Spleen (tissue), 11 donors: ENCODE data around the gene ECEL1. TPM values are rescaled to one million over a fixed set of nuclear protein-coding genes. Genes with fewer than 3 reads are reported as not detected.

Experiments
- DNase-seq: peaks from one replicate; pipeline ENCODE4 v3.0.0-alpha.2; 2020
- H3K27ac ChIP-seq, 8 donors: fragments of 200-600 bp; sonication (generic) in 7 of 8; 1 replicate in 4 of 8; 2 replicates in 4 of 8; pipeline versions ENCODE4 v1.5.0 to v1.8.0; 2016 to 2021; ENCODE audit warnings: inconsistent platforms in 4 of 8, mild to moderate bottlenecking in 4 of 8, moderate library complexity in 1 of 8
- H3K27me3 ChIP-seq, 7 donors: fragments of 200-600 bp; sonication (generic) in 6 of 7; replicated peaks in 1 of 7; 1 replicate in 4 of 7; 2 replicates in 3 of 7; pipeline versions ENCODE4 v1.5.0 to v1.8.0; 2016 to 2021; ENCODE audit warnings: inconsistent platforms in 3 of 7, mild to moderate bottlenecking in 1 of 7
- H3K36me3 ChIP-seq, 6 donors: fragments of 200-600 bp; sonication (generic) in 5 of 6; 1 replicate in 4 of 6; 2 replicates in 2 of 6; pipeline versions ENCODE4 v1.5.0 to v1.8.0; 2016 to 2021; ENCODE audit warnings: inconsistent platforms in 2 of 6
- H3K4me1 ChIP-seq, 6 donors: fragments of 200-600 bp; sonication (generic) in 5 of 6; 1 replicate in 3 of 6; 2 replicates in 3 of 6; pipeline versions ENCODE4 v1.5.0 to v1.8.0; 2016 to 2021; ENCODE audit warnings: inconsistent platforms in 3 of 6
- H3K4me3 ChIP-seq, 8 donors: fragments of 200-600 bp; sonication (generic) in 7 of 8; 1 replicate in 4 of 8; 2 replicates in 4 of 8; pipeline versions ENCODE4 v1.5.0 to v1.8.0; 2016 to 2021; ENCODE audit warnings: inconsistent platforms in 4 of 8, mild to moderate bottlenecking in 4 of 8, moderate library complexity in 2 of 8
- H3K9me3 ChIP-seq, 8 donors: fragments of 200-600 bp; sonication (generic) in 7 of 8; 1 replicate in 4 of 8; 2 replicates in 4 of 8; pipeline versions ENCODE4 v1.5.0 to v1.8.0; 2016 to 2021; ENCODE audit warnings: inconsistent platforms in 4 of 8
- CTCF ChIP-seq, 11 experiments: fragments of 200-600 bp in 7 of 11; fragments of 450-650 bp in 4 of 11; sonication (generic) in 4 of 11; IDR thresholded peaks in 8 of 11; conservative IDR thresholded peaks in 3 of 11; 1 replicate in 7 of 11; 2 replicates in 4 of 11; pipeline versions ENCODE4 v1.4.0 to v1.8.0; 2016 to 2021; ENCODE audit warnings: antibody characterized with exemption in 11 of 11, inconsistent platforms in 4 of 11, mild to moderate bottlenecking in 1 of 11
- POLR2A ChIP-seq, 3 donors: fragments of 450-650 bp; IDR thresholded peaks; one replicate each; pipeline ENCODE4 v1.5.1; 2017; ENCODE audit warnings: antibody characterized with exemption in 3 of 3, mild to moderate bottlenecking in 1 of 3
- POLR2AphosphoS5 ChIP-seq, 3 donors: sonication (generic); formaldehyde crosslinking; IDR thresholded peaks; one replicate each; pipeline ENCODE4 v1.5.1; 2017; ENCODE audit warnings: antibody characterized with exemption in 3 of 3
- WGBS, 5 donors: extraction: QIAGEN DNeasy Blood & Tissue Kit in 3 of 5; methylation state at CpG; one replicate each; pipeline versions ENCODE4 v1.1.5 to v1.1.7; 2013 to 2018; 5-methylcytosine and 5-hydroxymethylcytosine counted together
- intact Hi-C: fragments of 100-400 bp; cut with DNase I; formaldehyde crosslinking; loops from one replicate; pipeline ENCODE4 v1.15.0; 2023; ENCODE audit warnings: low total_unique reads
- polyA plus RNA-seq, 3 donors: library from polyadenylated mRNA; stranded (reverse); fragments of 200-250 nt; gene quantifications; one replicate each; pipeline ENCODE4 v1.2.1, GENCODE V29; 2013
- total RNA-seq, 7 donors: library from RNA; depleted of rRNA in 3 of 7; stranded (reverse); fragments of >200 nt in 3 of 7; fragmentation: NEBNext Ultra II Directional in 4 of 7; extraction: Animal tissue kit (Norgen Biotek cat#: 25700) in 4 of 7; gene quantifications; one replicate each; pipeline versions ENCODE4 v1.1.0 to v1.2.1, GENCODE V29; 2016 to 2021
- donor health status: healthy with polysubstance abuse.
- donor health status: DM: no; HTN: no; CAD: no; lungs with moderate emphysema.
- donor health status: DM: no; HTN: no; CAD: no.
- donor health status: Bipolar disorder and iron deficiency.
- donor health status: healthy.
- donor health status: DM: no; HTN: no; CAD: no.
- donor health status: DM: yes; HTN: yes; CAD: no.

ECEL1 gene
- total and polyA plus RNA-seq, 10 donors = 0.10 to 23.1 (median 0.32) TPM; not detected in 2

- H3K4me1 ChIP-seq = peaks cover 7 to 22% (median 18%) of the 10 kb centered on the region in 6 donors
- no peaks in the 10 kb centered on the region for H3K36me3 ChIP-seq
- intact Hi-C loops = loop anchor here (10.0 kb wide), 1 partner anchor 73 kb away; the partner anchor contains the start of gene ALPI
- no peak overlapping the region for H3K27ac ChIP-seq
- DNase-seq = no peak
- 71 to 82% (median 77%) methylated on average over 6 of the region's 6 CpGs for WGBS, 5 donors
- TF ChIP-seq POLR2AphosphoS5 (IDR thresholded peaks at IDR 0.05) (no peak), CTCF (IDR thresholded peaks at IDR 0.05 in 8 of 11, conservative IDR thresholded peaks at IDR 0.05 in 3 of 11) (no peak), POLR2A (IDR thresholded peaks at IDR 0.05) (no peak)
- no peaks in the 10 kb centered on the region for H3K9me3 ChIP-seq
- H3K27me3 ChIP-seq = peaks cover 8 to 94% (median 32%) of the 10 kb centered on the region in 7 donors
- no peak overlapping the region for H3K4me3 ChIP-seq
Measured at GRCh38 chr2:232527905-232528470, 40.4 kb upstream of the ECEL1 start.

GRCh38 chr2:232526372-232526941 is 38.8 kb upstream of the ECEL1 start:
- Histone ChIP-seq H3K36me3 (no peaks in the 10 kb centered on the region), H3K4me3 (no peak overlapping the region), H3K27me3 (peaks cover 12 to 99% (median 47%) of the 10 kb centered on the region in 7 donors), H3K4me1 (peaks cover 10 to 37% (median 32%) of the 10 kb centered on the region in 6 donors), H3K27ac (no peak overlapping the region), H3K9me3 (no peaks in the 10 kb centered on the region)
- 64 to 87% (median 74%) methylated on average over 11 to 13 of the region's 13 CpGs for WGBS, 5 donors
- intact Hi-C loops = loop anchor here (10.0 kb wide), 1 partner anchor 72 kb away; the partner anchor contains the start of gene ALPI
- TF ChIP-seq POLR2A (IDR thresholded peaks at IDR 0.05) = no peak
- no peak for TF ChIP-seq POLR2AphosphoS5 (IDR thresholded peaks at IDR 0.05)
- TF ChIP-seq CTCF (IDR thresholded peaks at IDR 0.05 in 8 of 11, conservative IDR thresholded peaks at IDR 0.05 in 3 of 11) = no peak
- no peak for DNase-seq

DNA sequence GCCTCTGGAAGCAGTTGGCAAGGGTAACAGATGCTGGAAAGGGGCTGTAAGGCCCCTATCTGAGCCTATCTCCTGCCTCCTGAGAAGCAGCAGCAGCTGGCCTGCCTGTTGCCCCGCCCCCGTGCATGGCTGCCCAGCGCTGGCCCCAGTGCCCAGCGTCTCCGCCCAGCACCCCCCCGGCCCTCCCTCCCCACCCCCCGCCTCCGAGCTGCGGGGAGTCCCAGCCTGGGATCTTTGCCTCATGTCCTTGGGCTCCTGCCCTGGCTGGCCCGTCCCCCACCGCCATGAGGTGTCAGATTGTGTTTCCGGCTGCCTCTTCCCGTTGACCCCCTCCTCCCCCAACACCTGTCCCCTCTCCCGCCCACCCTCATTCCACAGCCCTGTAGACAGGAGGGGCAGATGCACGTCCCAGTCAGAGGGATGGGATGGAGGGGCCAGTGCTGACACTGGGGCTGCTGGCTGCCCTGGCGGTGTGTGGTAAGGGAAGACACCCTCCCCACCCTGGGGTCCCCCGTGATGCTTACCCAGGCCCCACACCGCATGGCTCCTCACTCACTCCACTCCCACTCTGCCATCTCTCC is 38.2 kb upstream of the ECEL1 start, which contains the start of gene CHRND:
CHRND (plus strand) TSS at position 370 of the 581 bp plus-strand sequence; CDS start at position 426, 56 bp downstream.
- Histone ChIP-seq H3K4me3 (no peak within 1 kb of the TSS), H3K27me3 (peaks cover 12 to 100% (median 52%) of the 10 kb centered on the region in 7 donors), H3K36me3 (no peaks in the 10 kb centered on the region), H3K4me1 (peaks cover 10 to 37% (median 32%) of the 10 kb centered on the region in 6 donors), H3K9me3 (no peaks in the 10 kb centered on the region), H3K27ac (no peak within 1 kb of the TSS)
- DNase-seq = no peak
- intact Hi-C loops = loop anchor here (10.0 kb wide), 1 partner anchor 71 kb away; the partner anchor contains the start of gene ALPI
- TF ChIP-seq CTCF (IDR thresholded peaks at IDR 0.05 in 8 of 11, conservative IDR thresholded peaks at IDR 0.05 in 3 of 11) (no peak), POLR2AphosphoS5 (IDR thresholded peaks at IDR 0.05) (no peak), POLR2A (IDR thresholded peaks at IDR 0.05) (no peak)
- 18 to 44% (median 23%) methylated on average over 4 to 18 of the region's 18 CpGs for WGBS, 5 donors

DNA sequence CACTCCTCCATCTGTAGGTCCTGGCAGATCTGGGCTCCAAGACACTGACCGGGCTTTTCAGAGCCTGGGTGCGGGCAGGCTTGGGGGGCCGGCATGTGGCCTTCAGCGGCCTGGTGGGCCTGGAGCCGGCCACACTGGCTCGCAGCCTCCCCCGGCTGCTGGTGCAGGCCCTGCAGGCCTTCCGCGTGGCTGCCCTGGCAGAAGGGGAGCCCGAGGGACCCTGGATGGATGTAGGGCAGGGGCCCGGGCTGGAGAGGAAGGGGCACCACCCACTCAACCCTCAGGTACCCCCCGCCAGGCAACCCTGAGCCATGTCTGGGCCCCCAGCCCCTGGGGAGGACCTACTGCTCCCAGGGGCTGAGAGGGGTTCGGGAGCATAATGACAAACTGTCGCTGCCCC is 37.6 kb upstream of the ECEL1 start:
- no peak for DNase-seq
- H3K27ac ChIP-seq = no peak overlapping the region
- 79 to 89% (median 84%) methylated on average over 5 to 14 of the region's 14 CpGs for WGBS, 5 donors
- H3K4me3 ChIP-seq = no peak overlapping the region
- peaks cover 10 to 37% (median 32%) of the 10 kb centered on the region in 6 donors for H3K4me1 ChIP-seq
- H3K9me3 ChIP-seq = no peaks in the 10 kb centered on the region
- TF ChIP-seq POLR2AphosphoS5 (IDR thresholded peaks at IDR 0.05) (no peak), POLR2A (IDR thresholded peaks at IDR 0.05) (no peak), CTCF (IDR thresholded peaks at IDR 0.05 in 8 of 11, conservative IDR thresholded peaks at IDR 0.05 in 3 of 11) (no peak)
- intact Hi-C loops = loop anchor here (10.0 kb wide), 1 partner anchor 70 kb away; the partner anchor contains the start of gene ALPI
- H3K27me3 ChIP-seq = peaks cover 12 to 100% (median 56%) of the 10 kb centered on the region in 7 donors
- no peaks in the 10 kb centered on the region for H3K36me3 ChIP-seq
